Mucosa of descending colon (tissue), 3 donors: ENCODE measurements around the gene PIEZO2. TPM values are rescaled to one million over a fixed set of nuclear protein-coding genes. Genes with fewer than 3 reads are reported as not detected.

Experiments
- ATAC-seq: fragments of 200-7000 bp; cut with Tn5 transposase; one replicate; pipeline ENCODE4 v1.9.1; 2020; ENCODE audit warnings: mild to moderate bottlenecking, moderate library complexity
- DNase-seq, 3 donors: peaks; one replicate each; pipeline ENCODE4 v3.0.0-alpha.2; 2020
- H3K36me3 ChIP-seq: fragments of 200-600 bp; one replicate; pipeline ENCODE4 v1.8.0; 2021; ENCODE audit warnings: low read depth, mild to moderate bottlenecking
- H3K4me1 ChIP-seq: fragments of 200-600 bp; one replicate; pipeline ENCODE4 v1.8.0; 2021; ENCODE audit warnings: low read depth, mild to moderate bottlenecking
- H3K4me3 ChIP-seq: fragments of 200-600 bp; one replicate; pipeline ENCODE4 v1.8.0; 2021; ENCODE audit warnings: mild to moderate bottlenecking
- H3K9me3 ChIP-seq: fragments of 200-600 bp; one replicate; pipeline ENCODE4 v1.8.0; 2021; ENCODE audit warnings: mild to moderate bottlenecking
- intact Hi-C, 2 donors: fragments of 100-400 bp; cut with DNase I in 1 of 2; cut with micrococcal nuclease in 1 of 2; formaldehyde crosslinking; loops; one replicate each; pipeline versions ENCODE4 v1.11.0 to v1.11.1; 2022; cut with DNase I, micrococcal nuclease
- total RNA-seq, 3 donors: library from RNA; stranded (reverse); fragmentation: NEBNext Ultra II Directional in 2 of 3; extraction: Animal tissue kit (Norgen Biotek cat#: 25700) in 2 of 3; gene quantifications; one replicate each; pipeline versions ENCODE4 v1.2.1 to v1.2.4, GENCODE V29; 2021 to 2023
- TF ChIP-seq, protein P1 (sequence below): fragments of 200-600 bp; IDR thresholded peaks from one replicate; pipeline ENCODE4 v1.8.0; 2022; ENCODE audit warnings: antibody characterized with exemption, mild to moderate bottlenecking
- donor health status: DM: no; HTN: no; CAD: no; lungs with moderate emphysema.
- donor health status: DM: no; HTN: no; CAD: no.
- donor health status: DM: no; HTN: yes; CAD: no.

Gene PIEZO2
- total RNA-seq, 3 donors from 2014 or later = 1.0 to 18.9 (median 1.4) TPM

DNA sequence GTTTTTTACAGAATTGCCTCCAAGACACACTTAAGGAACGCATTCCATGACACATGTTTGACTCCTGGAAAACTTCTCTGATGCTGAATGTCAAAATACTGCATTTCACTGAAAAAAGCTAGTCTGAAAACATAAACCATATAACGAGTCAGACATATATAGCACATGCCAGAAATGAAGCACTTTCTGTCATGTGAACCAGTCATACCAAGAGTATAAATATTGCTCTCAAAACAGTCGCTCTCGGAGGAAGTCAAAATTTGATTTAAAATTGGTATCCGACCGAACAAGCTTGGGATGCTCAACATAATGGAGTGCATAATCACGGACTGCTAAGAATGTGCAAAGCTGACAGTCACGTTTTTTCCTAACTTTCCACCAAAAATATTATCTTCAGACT is 115.9 kb downstream of the PIEZO2 start:
- Histone ChIP-seq H3K9me3 (no peaks in the 10 kb centered on the region), H3K4me1 (no peaks in the 10 kb centered on the region), H3K4me3 (no peak overlapping the region), H3K36me3 (no peaks in the 10 kb centered on the region)
- intact Hi-C loops = no loop called here
- TF ChIP-seq, protein P1, sequence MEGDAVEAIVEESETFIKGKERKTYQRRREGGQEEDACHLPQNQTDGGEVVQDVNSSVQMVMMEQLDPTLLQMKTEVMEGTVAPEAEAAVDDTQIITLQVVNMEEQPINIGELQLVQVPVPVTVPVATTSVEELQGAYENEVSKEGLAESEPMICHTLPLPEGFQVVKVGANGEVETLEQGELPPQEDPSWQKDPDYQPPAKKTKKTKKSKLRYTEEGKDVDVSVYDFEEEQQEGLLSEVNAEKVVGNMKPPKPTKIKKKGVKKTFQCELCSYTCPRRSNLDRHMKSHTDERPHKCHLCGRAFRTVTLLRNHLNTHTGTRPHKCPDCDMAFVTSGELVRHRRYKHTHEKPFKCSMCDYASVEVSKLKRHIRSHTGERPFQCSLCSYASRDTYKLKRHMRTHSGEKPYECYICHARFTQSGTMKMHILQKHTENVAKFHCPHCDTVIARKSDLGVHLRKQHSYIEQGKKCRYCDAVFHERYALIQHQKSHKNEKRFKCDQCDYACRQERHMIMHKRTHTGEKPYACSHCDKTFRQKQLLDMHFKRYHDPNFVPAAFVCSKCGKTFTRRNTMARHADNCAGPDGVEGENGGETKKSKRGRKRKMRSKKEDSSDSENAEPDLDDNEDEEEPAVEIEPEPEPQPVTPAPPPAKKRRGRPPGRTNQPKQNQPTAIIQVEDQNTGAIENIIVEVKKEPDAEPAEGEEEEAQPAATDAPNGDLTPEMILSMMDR = no peak
- no peak for DNase-seq
- no peak for ATAC-seq

- Histone ChIP-seq H3K36me3 (no peaks in the 10 kb centered on the region), H3K4me3 (no peak overlapping the region), H3K4me1 (no peaks in the 10 kb centered on the region), H3K9me3 (no peaks in the 10 kb centered on the region)
- TF ChIP-seq, protein P1 = no peak
- ATAC-seq = no peak
- DNase-seq = no peak
- intact Hi-C loops = no loop called here
These were observed 117.4 kb downstream of the PIEZO2 start for GRCh38 chr18:11031966-11032365.

GRCh38 chr18:11029021-11029420 is 120.3 kb downstream of the PIEZO2 start:
- peaks cover under 1% of the 10 kb centered on the region for H3K9me3 ChIP-seq
- ATAC-seq (no peak), DNase-seq (no peak)
- H3K36me3 ChIP-seq = no peaks in the 10 kb centered on the region
- TF ChIP-seq, protein P1 = no peak
- H3K4me3 ChIP-seq = no peak overlapping the region
- intact Hi-C loops = no loop called here
- H3K4me1 ChIP-seq = no peaks in the 10 kb centered on the region

DNA sequence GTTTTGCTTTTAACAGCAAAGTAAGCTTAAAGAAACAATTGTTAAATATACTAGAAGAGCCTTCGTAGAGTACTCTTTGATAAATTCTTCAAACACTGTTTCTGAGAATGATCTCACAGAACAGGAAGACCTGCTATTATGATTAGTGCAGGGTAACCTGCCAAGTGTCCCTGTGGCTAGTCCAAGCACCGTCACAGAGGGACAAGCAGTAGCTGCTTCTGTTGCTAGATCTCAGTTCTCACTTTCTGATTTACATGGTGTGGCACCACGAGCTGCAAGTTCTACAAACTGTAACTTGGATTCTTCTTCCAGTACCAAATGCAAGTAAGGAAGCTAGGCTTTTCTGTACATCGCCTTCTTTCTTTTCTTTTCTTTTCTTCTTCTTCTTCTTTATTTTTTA is 121.5 kb downstream of the PIEZO2 start:
- intact Hi-C loops = no loop called here

GRCh38 chr18:11025671-11026070 is 123.7 kb downstream of the PIEZO2 start:
- TF ChIP-seq, protein P1 = no peak
- Histone ChIP-seq H3K36me3 (no peaks in the 10 kb centered on the region), H3K4me1 (no peaks in the 10 kb centered on the region), H3K9me3 (peaks cover 6% of the 10 kb centered on the region), H3K4me3 (no peak overlapping the region)
- no peak for ATAC-seq
- intact Hi-C loops = no loop called here
- DNase-seq = no peak

More for the DNA sequence above, 121.5 kb downstream of the PIEZO2 start:
- Histone ChIP-seq H3K4me1 (no peaks in the 10 kb centered on the region), H3K36me3 (no peaks in the 10 kb centered on the region), H3K4me3 (no peak overlapping the region), H3K9me3 (peaks cover 6% of the 10 kb centered on the region)
- TF ChIP-seq, protein P1 = no peak
- no peak for ATAC-seq
- no peak for DNase-seq
